Measurements from ENCODE around the gene CATSPER3. TPM values are rescaled to one million over a fixed set of nuclear protein-coding genes. Genes with fewer than 3 reads are reported as not detected.

CATSPER3 gene
- total RNA-seq, 2 experiments from 2014 or later, result 0.31 to 0.32 TPM

DNA sequence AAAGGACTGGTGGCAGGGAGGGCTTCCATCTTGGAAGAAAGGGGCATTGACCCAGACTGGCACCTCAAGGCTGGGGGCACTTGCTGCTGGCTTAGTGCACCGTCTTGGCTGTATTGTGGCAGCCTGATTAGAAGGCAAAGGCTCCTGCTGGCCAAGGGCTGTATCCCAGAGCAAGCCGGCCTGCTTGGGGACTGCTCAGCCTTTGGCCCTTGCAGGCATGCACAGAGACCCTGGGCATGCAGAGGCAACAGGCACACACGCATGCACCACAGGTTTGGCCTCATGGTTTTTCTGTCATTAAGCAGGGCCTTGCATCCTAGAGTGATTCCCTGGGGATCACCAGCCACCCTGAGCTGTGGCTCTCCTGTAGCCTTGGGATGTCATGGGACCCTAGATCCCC is 37.4 kb downstream of the CATSPER3 start:
- H3K27ac Mint-ChIP-seq, result no peak overlapping the region
- no peaks in the 10 kb centered on the region for H3K9me3 Mint-ChIP-seq
- no peaks in the 10 kb centered on the region for H3K4me1 Mint-ChIP-seq (ENCODE audit: low read depth)
- H3K36me3 Mint-ChIP-seq (ENCODE audit: low read depth), result no peaks in the 10 kb centered on the region
- TF ChIP-seq, protein P1, sequence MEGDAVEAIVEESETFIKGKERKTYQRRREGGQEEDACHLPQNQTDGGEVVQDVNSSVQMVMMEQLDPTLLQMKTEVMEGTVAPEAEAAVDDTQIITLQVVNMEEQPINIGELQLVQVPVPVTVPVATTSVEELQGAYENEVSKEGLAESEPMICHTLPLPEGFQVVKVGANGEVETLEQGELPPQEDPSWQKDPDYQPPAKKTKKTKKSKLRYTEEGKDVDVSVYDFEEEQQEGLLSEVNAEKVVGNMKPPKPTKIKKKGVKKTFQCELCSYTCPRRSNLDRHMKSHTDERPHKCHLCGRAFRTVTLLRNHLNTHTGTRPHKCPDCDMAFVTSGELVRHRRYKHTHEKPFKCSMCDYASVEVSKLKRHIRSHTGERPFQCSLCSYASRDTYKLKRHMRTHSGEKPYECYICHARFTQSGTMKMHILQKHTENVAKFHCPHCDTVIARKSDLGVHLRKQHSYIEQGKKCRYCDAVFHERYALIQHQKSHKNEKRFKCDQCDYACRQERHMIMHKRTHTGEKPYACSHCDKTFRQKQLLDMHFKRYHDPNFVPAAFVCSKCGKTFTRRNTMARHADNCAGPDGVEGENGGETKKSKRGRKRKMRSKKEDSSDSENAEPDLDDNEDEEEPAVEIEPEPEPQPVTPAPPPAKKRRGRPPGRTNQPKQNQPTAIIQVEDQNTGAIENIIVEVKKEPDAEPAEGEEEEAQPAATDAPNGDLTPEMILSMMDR (IDR thresholded peaks at IDR 0.05), result no peak
- no peaks in the 10 kb centered on the region for H3K27me3 Mint-ChIP-seq
- ATAC-seq (no peak), DNase-seq (no peak)
- intact Hi-C loops (cut with micrococcal nuclease), result no loop called here
- ChIA-PET POLR2A (no interaction called here), CTCF (no interaction called here)
- no peak overlapping the region for H3K4me3 Mint-ChIP-seq

DNA sequence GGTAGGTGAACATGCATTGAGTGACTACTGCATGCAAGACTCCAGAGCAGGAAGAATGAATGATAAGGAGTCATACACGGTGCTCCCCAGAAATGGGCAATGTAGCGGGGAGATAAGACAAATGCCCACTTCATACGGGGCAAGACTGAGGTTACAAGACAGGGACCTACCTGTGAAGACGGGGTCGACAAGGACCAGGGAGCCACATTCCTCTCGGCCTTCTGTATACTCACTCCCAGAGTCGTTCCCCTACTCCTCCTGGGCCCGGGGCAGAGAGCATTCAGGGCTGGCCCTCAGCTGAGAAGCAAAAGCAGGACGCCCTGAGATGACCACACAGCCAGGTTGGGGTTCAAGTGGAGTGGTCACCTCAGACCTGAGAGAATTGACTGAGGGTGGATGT is 39.6 kb downstream of the CATSPER3 start:
- H3K27me3 Mint-ChIP-seq, result no peaks in the 10 kb centered on the region
- H3K9me3 Mint-ChIP-seq, result no peaks in the 10 kb centered on the region
- TF ChIP-seq, protein P1 (IDR thresholded peaks at IDR 0.05), result no peak
- no peaks in the 10 kb centered on the region for H3K4me1 Mint-ChIP-seq (ENCODE audit: low read depth)
- ChIA-PET CTCF (no interaction called here), POLR2A (no interaction called here)
- no peak overlapping the region for H3K27ac Mint-ChIP-seq
- DNase-seq (no peak), ATAC-seq (no peak)
- H3K36me3 Mint-ChIP-seq (ENCODE audit: low read depth), result no peaks in the 10 kb centered on the region
- no peak overlapping the region for H3K4me3 Mint-ChIP-seq
- intact Hi-C loops (cut with micrococcal nuclease), result no loop called here

DNA sequence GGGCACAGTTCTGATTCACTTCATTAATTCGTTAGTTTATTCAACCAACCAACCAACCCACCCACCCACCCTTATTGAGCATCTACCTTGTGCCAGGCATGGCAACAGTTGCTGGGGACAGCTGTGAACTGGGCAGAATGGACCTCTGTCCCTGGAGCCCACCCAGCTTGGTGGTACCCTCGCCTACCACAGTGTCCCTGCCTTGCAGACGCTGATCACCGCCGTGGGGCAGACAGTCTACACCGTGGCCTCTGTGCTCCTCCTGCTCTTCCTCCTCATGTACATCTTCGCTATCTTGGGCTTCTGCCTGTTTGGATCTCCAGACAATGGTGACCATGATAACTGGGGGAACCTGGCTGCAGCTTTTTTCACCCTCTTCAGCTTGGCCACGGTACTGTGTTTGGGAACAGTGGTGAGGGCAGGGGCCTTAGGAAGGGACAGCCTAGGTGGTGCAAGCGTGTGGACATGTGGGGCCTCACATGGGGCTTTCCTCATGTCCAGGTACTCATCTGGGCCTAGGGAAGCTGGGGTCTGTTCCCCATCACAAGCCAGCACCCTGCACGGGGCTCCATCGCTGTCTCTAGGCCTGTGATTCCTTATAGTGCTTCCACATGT is 40.1 kb downstream of the CATSPER3 start:
- no peak overlapping the region for H3K27ac Mint-ChIP-seq
- DNase-seq (no peak), ATAC-seq (no peak)
- H3K36me3 Mint-ChIP-seq (ENCODE audit: low read depth), result no peaks in the 10 kb centered on the region
- ChIA-PET POLR2A (no interaction called here), CTCF (no interaction called here)
- no peaks in the 10 kb centered on the region for H3K9me3 Mint-ChIP-seq
- H3K4me1 Mint-ChIP-seq (ENCODE audit: low read depth), result no peaks in the 10 kb centered on the region
- no peaks in the 10 kb centered on the region for H3K27me3 Mint-ChIP-seq
- no peak overlapping the region for H3K4me3 Mint-ChIP-seq
- intact Hi-C loops (cut with micrococcal nuclease), result no loop called here
- TF ChIP-seq, protein P1 (IDR thresholded peaks at IDR 0.05), result no peak

DNA sequence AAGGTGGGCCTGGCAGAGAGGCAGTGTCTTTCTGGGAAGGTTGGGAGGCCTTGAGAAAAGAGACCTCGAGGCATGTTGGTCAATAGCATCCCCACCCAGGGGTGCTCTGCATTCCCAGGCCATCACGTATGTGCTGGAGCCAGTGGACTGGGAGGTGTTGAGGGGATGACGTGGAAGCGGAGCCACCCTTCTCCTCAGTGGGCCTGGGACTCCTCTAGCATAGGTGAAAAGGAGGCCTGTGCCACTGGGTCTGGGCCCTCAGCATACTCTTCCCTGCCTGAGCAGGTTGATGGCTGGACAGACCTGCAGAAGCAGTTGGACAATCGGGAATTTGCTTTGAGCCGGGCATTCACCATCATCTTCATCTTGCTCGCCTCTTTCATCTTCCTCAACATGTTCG is 40.8 kb downstream of the CATSPER3 start:
- intact Hi-C loops (cut with micrococcal nuclease), result no loop called here
- ATAC-seq (no peak), DNase-seq (no peak)
- no peaks in the 10 kb centered on the region for H3K9me3 Mint-ChIP-seq
- H3K36me3 Mint-ChIP-seq (ENCODE audit: low read depth), result no peaks in the 10 kb centered on the region
- TF ChIP-seq, protein P1 (IDR thresholded peaks at IDR 0.05), result no peak
- no peak overlapping the region for H3K4me3 Mint-ChIP-seq
- POLR2A ChIA-PET, result no interaction called here
- no peak overlapping the region for H3K27ac Mint-ChIP-seq
- no peaks in the 10 kb centered on the region for H3K4me1 Mint-ChIP-seq (ENCODE audit: low read depth)
- CTCF ChIA-PET, result no interaction called here
- no peaks in the 10 kb centered on the region for H3K27me3 Mint-ChIP-seq

DNA sequence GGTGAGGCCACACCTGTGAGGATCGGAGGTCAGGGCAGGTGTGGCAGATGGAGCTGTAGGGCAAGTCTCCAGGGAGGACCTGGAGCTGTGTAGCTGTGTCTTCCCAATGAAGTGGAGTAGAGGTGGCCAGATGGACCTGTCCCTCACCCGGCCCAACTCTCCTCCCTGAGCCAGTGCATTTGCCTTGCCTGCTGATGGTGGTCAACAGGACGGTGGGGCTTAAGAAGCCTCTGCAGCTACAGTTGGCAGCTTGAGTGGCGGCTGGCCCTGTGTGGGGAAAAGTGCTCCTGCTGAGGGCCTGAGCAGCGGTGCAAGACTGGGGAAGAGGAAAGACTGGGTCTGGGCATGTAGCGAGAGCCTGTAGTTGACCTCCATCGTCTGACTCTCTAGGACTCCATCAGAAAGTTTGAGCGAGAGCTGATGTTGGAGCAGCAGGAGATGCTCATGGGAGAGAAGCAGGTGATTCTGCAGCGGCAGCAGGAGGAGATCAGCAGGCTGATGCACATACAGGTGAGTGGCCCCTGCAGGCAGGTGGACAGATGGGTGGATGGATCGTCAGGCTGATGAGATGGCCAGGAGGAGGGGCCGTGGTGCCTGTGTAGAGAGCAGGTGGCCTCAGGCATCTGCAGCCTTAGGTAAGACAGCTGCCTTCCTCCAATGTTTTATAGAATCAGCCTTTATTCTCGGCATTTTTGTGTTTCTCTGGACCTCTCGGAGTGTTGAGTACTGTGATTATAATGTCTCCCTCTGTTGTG is 41.5 kb downstream of the CATSPER3 start:
- Mint-ChIP-seq H3K36me3 (ENCODE audit: low read depth) (no peaks in the 10 kb centered on the region), H3K27ac (no peak overlapping the region), H3K27me3 (no peaks in the 10 kb centered on the region), H3K9me3 (no peaks in the 10 kb centered on the region), H3K4me1 (ENCODE audit: low read depth) (no peaks in the 10 kb centered on the region), H3K4me3 (no peak overlapping the region)
- DNase-seq (no peak), ATAC-seq (no peak)
- CTCF ChIA-PET, result no interaction called here
- intact Hi-C loops (cut with micrococcal nuclease), result no loop called here
- POLR2A ChIA-PET, result no interaction called here
- TF ChIP-seq, protein P1 (IDR thresholded peaks at IDR 0.05), result no peak
